ENCODE results near the gene JAK1. TPM values are rescaled to one million over a fixed set of nuclear protein-coding genes. Genes with fewer than 3 reads are reported as not detected.

JAK1 gene
- total and polyA plus RNA-seq, 9 of the 15 experiments (the other 6 are each of a cell fraction or from before 2014, with no cell fraction given) = 9.7 to 44.1 (median 42.5) TPM

GRCh38 chr1:64934115-64934877, 32.1 kb downstream of the JAK1 start:
- Histone ChIP-seq H3K79me2 (ENCODE audit: control insufficient read depth, insufficient read depth, low read length) (peaks cover 55% of the 10 kb centered on the region), H3K27me3 (ENCODE audit: control insufficient read depth in 2 of 2, insufficient read depth in 2 of 2, low read length in 2 of 2) (no peaks in the 10 kb centered on the region), H3K4me3 (no peak overlapping the region), H3K27ac (ENCODE audit: extremely low read depth, low read depth, low read length) (peak overlapping the region; percentile 34; the same call in 1 of the 3 replicates), H3K9ac (ENCODE audit: insufficient read depth in 1 of 2, low read depth in 2 of 2, low read length in 2 of 2) (peak overlapping the region in 1 of 2 experiments; percentile 28; a peak in 1 of 4 replicates), H3K9me3 (replicated peaks; ENCODE audit: control insufficient read depth, insufficient read depth, low read depth, low read length) (no peaks in the 10 kb centered on the region), H3K36me3 (ENCODE audit: control insufficient read depth, insufficient read depth, low read length) (no peaks in the 10 kb centered on the region), H2AFZ (ENCODE audit: low read depth, low read length) (no peak overlapping the region), H4K20me1 (replicated peaks; ENCODE audit: control insufficient read depth, insufficient read depth, low read length) (peaks cover 17% of the 10 kb centered on the region; the same call in 1 of the 2 replicates), H3K9me1 (ENCODE audit: control insufficient read depth, insufficient read depth, low read length) (no peaks in the 10 kb centered on the region), H3K4me1 (replicated peaks in 1 of 2; ENCODE audit: control insufficient read depth in 2 of 2, insufficient read depth in 2 of 2, low read length in 2 of 2) (peaks cover 0 to 23% of the 10 kb centered on the region in 2 experiments; a peak in 2 of 5 replicates), H3K4me2 (ENCODE audit: insufficient read depth, low read length) (peak overlapping the region; percentile 39)
- ChIA-PET POLR2A (interaction anchor here (0.6 to 2.4 kb wide), 6 partner anchors 11 to 755 kb away, joined by 3 to 8 read pairs (median 4); no protein-coding TSS in a partner anchor), CTCF (ENCODE audit: low intra/inter-chr PET ratio) (no interaction called here)
- BruUV-seq (replicated peaks) = no TSS peak
- DNase-seq (ENCODE audit: extremely low read depth in 1 of 4, low spot score in 3 of 4) (peak in 2 of 4 experiments; percentile 38 to 41), ATAC-seq (peak; percentile 75), FAIRE-seq (peak; percentile 67)
- intact Hi-C loops (cut with micrococcal nuclease) = no loop called here
- in situ Hi-C loops (cut with MboI) = no loop called here
- WGBS (ENCODE audit: insufficient coverage, low coverage, missing lambda C conversion rate) = 34% methylated on average over 9 of the region's 9 CpGs
- TF ChIP-seq KLF1 (tag; IDR thresholded peaks at IDR 0.05) (no peak), ZSCAN32 (CRISPR knock-in tag; IDR thresholded peaks at IDR 0.05) (peak; percentile 41; the same call in 1 of the 2 replicates), DMBX1 (CRISPR knock-in tag; IDR thresholded peaks at IDR 0.05; ENCODE audit: borderline replicate concordance) (no peak), ZNF592 (IDR thresholded peaks at IDR 0.05) (peak; percentile 38; the same call in 1 of the 2 replicates), STAT5A (IDR thresholded peaks at IDR 0.05; ENCODE audit: borderline replicate concordance, low read length) (no peak), ILF3 (IDR thresholded peaks at IDR 0.05; ENCODE audit: borderline replicate concordance) (no peak), PTBP1 (IDR thresholded peaks at IDR 0.05; ENCODE audit: low read depth, low read length) (no peak), PCBP2 (IDR thresholded peaks at IDR 0.05; ENCODE audit: low read depth, low read length, poor library complexity, severe bottlenecking) (no peak), FOS (IDR thresholded peaks at IDR 0.05; ENCODE audit: extremely low read depth, insufficient read length) (peak; percentile 10)
- TF ChIP-seq, protein P1, sequence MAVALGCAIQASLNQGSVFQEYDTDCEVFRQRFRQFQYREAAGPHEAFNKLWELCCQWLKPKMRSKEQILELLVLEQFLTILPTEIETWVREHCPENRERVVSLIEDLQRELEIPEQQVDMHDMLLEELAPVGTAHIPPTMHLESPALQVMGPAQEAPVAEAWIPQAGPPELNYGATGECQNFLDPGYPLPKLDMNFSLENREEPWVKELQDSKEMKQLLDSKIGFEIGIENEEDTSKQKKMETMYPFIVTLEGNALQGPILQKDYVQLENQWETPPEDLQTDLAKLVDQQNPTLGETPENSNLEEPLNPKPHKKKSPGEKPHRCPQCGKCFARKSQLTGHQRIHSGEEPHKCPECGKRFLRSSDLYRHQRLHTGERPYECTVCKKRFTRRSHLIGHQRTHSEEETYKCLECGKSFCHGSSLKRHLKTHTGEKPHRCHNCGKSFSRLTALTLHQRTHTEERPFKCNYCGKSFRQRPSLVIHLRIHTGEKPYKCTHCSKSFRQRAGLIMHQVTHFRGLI (CRISPR knock-in tag; IDR thresholded peaks at IDR 0.05) = no peak

Measured in K562 (cell line).